H1 (cell line): ENCODE results near the gene TRIM28. TPM values are rescaled to one million over a fixed set of nuclear protein-coding genes. Genes with fewer than 3 reads are reported as not detected.

Source experiments
- ATF3 ChIP-seq: IDR thresholded peaks from 2 replicates; pipeline ENCODE4 v1.6.1; 2011; ENCODE audit warnings: low read depth, mild to moderate bottlenecking, low read length; ENCODE audit not compliant: insufficient read depth
- BACH1 ChIP-seq: IDR thresholded peaks from 2 replicates; pipeline ENCODE4 v1.6.1; 2012; ENCODE audit warnings: low read length, improper control_type of control experiment
- CREB1 ChIP-seq: IDR thresholded peaks from 2 replicates; pipeline ENCODE4 v1.6.1; 2012; ENCODE audit warnings: inconsistent platforms
- HDAC2 ChIP-seq, 2 experiments: fragments of 300-600 bp in 1 of 2; sonication (generic) in 1 of 2; IDR thresholded peaks; 2 replicates each; pipeline ENCODE4 v1.6.1; 2011 to 2012; ENCODE audit warnings: low read depth in 2 of 2, low read length in 2 of 2, mild to moderate bottlenecking in 2 of 2, moderate library complexity in 2 of 2, borderline replicate concordance in 1 of 2, inconsistent platforms in 1 of 2
- MAFK ChIP-seq: IDR thresholded peaks from 2 replicates; pipeline ENCODE4 v1.6.1; 2012; ENCODE audit warnings: low read depth, mild to moderate bottlenecking, improper control_type of control experiment, low read length
- PHF8 ChIP-seq: fragments of 200-600 bp; sonication (generic); conservative IDR thresholded peaks from 2 replicates; pipeline ENCODE4 v1.7.1; 2012; ENCODE audit warnings: low read depth, mild to moderate bottlenecking, inconsistent platforms, low read length, moderate library complexity
- SIN3A ChIP-seq, 2 experiments: IDR thresholded peaks in 1 of 2; conservative IDR thresholded peaks in 1 of 2; 2 replicates each; pipeline ENCODE4 v1.6.1; 2011 to 2012; ENCODE audit warnings: low read length in 2 of 2, improper control_type of control experiment in 1 of 2, low read depth in 1 of 2, mild to moderate bottlenecking in 1 of 2
- SP1 ChIP-seq: IDR thresholded peaks from 2 replicates; pipeline ENCODE4 v1.6.1; 2011; ENCODE audit warnings: low read depth, low read length
- SP2 ChIP-seq: IDR thresholded peaks from 2 replicates; pipeline ENCODE4 v1.6.1; 2012; ENCODE audit warnings: mild to moderate bottlenecking, low read length, inconsistent platforms
- TAF7 ChIP-seq: optimal IDR thresholded peaks from 2 replicates; pipeline ENCODE3; 2011; ENCODE audit warnings: low read depth, mild to moderate bottlenecking, inconsistent platforms, low read length, moderate library complexity, borderline replicate concordance
- YY1 ChIP-seq: IDR thresholded peaks from 2 replicates; pipeline ENCODE4 v1.6.1; 2011; ENCODE audit warnings: low read depth, mild to moderate bottlenecking, low read length
- polyA plus RNA-seq, 7 experiments: library from polyadenylated mRNA; depleted of rRNA in 3 of 7; stranded (reverse) in 5 of 7; unstranded in 2 of 7; fragments of >200 nt in 5 of 7; fragments of 200-250 nt in 2 of 7; gene quantifications; 1 replicate in 5 of 7; 2 replicates in 1 of 7; 4 replicates in 1 of 7; pipeline versions ENCODE4 v1.2.1 to v1.2.3, GENCODE V29; 2011 to 2013; ENCODE audit warnings: missing spikeins in 2 of 7, mixed read lengths in 2 of 7
- total RNA-seq: library from RNA; stranded (reverse); fragmentation: NEBNext Ultra II Directional; extraction: Animal tissue kit (Norgen Biotek cat#: 25700); gene quantifications from 2 replicates; pipeline ENCODE4 v1.2.1, GENCODE V29; 2021
- TF ChIP-seq, protein P1 (sequence below), 3 experiments: IDR thresholded peaks; 1 replicate in 2 of 3; 2 replicates in 1 of 3; pipeline versions ENCODE4 v1.5.1 to v1.6.1; 2011; ENCODE audit warnings: low read length in 3 of 3, mild to moderate bottlenecking in 3 of 3, inconsistent platforms in 2 of 3, low read depth in 1 of 3, moderate library complexity in 1 of 3; ENCODE audit not compliant: insufficient read depth in 1 of 3; ENCODE audit errors: control extremely low read depth in 1 of 3

The TRIM28 gene
- total and polyA plus RNA-seq, 2 of the 8 experiments (the other 6 are each of a cell fraction or from before 2014, with no cell fraction given) = 1,433 to 1,442 TPM

DNA sequence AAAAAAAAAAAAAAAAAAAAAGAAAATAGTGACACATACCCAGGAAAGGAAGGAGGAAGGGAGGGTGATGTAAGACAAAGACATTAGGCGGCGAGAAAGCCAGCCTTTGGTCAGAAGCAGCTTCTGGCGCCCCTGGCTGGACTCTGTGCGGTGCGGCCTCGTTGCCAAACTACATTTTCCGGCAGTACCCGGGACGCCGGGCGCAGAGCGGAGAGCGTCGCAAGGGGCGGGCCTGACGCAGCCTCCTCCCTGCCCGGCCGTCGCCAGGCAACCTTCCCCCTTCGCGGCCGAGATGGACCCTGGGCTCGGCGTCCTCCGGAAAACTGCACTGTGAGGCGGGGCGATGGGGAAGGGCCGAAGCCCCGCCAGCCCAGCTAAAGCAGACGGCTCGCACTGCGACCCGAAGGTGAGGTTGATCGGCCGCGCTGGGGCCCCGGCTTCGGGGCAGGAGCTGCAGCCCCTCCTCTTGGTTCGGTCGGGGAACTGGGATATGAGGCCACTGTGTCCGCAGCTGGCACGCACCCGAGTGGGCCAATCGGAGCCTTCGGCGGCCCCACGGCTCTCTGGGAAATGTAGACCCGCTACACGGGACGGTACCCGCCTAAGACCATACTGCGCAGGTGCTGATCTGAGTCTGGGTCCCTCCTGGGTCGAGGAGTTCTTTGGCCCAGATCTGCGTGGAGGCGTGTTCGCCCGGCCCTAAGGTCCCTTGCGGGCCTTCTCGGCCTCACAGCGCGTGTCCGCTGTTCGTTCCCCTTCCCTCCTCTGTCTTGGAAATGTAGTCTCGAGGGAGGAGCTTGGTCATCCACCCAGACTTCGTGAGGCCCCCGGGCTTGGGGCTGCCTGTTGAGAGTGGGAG, 31.5 kb downstream of the TRIM28 start (continued):
- TF ChIP-seq SP2 (no peak), ATF3 (peak; percentile 91), YY1 (no peak), SIN3A (conservative IDR thresholded peaks at IDR 0.05 in 1 of 2, IDR thresholded peaks at IDR 0.05 in 1 of 2; ENCODE audit: low read depth in 1 of 2, low read length in 2 of 2) (0 out of 4 replicates have a peak, but pooled peaks have one; percentile 4 to 51), CREB1 (peak; percentile 98), SP1 (peak; percentile 76; the same call in 1 of the 2 replicates), MAFK (no peak), TAF7 (peak; percentile 50), HDAC2 (IDR thresholded peaks at IDR 0.05; ENCODE audit: borderline replicate concordance in 1 of 2, low read depth in 2 of 2, low read length in 2 of 2) (peak; percentile 43 to 53; a peak in 2 of 4 replicates), BACH1 (peak; percentile 62; the same call in 1 of the 2 replicates), PHF8 (no peak; the same call in 1 of the 2 replicates)
- TF ChIP-seq, protein P1, sequence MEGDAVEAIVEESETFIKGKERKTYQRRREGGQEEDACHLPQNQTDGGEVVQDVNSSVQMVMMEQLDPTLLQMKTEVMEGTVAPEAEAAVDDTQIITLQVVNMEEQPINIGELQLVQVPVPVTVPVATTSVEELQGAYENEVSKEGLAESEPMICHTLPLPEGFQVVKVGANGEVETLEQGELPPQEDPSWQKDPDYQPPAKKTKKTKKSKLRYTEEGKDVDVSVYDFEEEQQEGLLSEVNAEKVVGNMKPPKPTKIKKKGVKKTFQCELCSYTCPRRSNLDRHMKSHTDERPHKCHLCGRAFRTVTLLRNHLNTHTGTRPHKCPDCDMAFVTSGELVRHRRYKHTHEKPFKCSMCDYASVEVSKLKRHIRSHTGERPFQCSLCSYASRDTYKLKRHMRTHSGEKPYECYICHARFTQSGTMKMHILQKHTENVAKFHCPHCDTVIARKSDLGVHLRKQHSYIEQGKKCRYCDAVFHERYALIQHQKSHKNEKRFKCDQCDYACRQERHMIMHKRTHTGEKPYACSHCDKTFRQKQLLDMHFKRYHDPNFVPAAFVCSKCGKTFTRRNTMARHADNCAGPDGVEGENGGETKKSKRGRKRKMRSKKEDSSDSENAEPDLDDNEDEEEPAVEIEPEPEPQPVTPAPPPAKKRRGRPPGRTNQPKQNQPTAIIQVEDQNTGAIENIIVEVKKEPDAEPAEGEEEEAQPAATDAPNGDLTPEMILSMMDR (IDR thresholded peaks at IDR 0.05; ENCODE audit: control extremely low read depth in 1 of 3, insufficient read depth in 1 of 3, low read depth in 1 of 3, low read length in 3 of 3) = peak in 1 of 3 experiments; percentile 1; a peak in 1 of 4 replicates
